Measurements from ENCODE around the gene FHOD3. TPM values are rescaled to one million over a fixed set of nuclear protein-coding genes. Genes with fewer than 3 reads are reported as not detected.

Gene FHOD3
- total and polyA plus RNA-seq, 9 of the 15 experiments (the other 6 are each of a cell fraction or from before 2014, with no cell fraction given), result 0.11 TPM; not detected in 8

DNA sequence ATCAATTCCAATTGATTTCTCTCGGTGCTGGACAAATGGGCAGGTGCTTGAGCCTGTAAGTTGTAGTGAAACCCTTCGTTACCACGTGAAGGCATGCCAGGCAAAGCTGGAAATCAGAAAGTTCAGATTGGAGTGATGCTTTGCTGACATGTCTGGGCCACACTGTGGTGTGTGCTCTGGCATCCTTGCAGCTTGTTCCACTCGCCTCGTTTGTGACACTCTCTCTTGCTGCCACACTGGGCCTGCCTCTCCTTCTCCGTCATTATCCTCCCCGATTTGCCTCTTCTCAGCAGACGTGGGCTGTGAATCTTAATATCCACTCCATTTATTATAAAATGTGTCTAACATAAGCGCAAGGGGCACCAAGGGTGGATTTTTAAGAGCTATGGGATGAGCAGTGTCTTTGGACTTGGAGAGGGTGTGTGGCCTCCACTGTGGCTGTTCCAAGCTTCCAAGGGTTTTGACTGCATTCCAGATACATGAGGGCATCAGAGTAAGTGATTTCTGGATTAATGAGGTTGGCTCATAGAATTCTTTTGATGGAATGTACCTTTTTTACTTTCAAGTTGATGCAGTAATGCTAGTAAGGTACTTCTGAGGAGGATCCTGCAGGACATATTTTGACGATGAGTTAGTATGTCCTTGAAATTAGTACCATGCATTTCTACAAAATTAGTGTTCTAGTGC, 292.5 kb downstream of the FHOD3 start:
- POLR2A ChIA-PET, result interaction anchor here (0.9 kb wide), 1 partner anchor 17 kb away, joined by 3 read pairs; no protein-coding TSS in a partner anchor
- Histone ChIP-seq H4K20me1 (replicated peaks; ENCODE audit: control insufficient read depth, insufficient read depth, low read length) (0 out of 2 replicates have a peak, but pooled peaks cover 4% of the 10 kb centered on the region), H3K4me3 (no peak overlapping the region), H3K27ac (ENCODE audit: extremely low read depth, low read depth, low read length) (no peak overlapping the region), H3K79me2 (ENCODE audit: control insufficient read depth, insufficient read depth, low read length) (no peaks in the 10 kb centered on the region), H3K9me3 (replicated peaks; ENCODE audit: control insufficient read depth, insufficient read depth, low read depth, low read length) (no peaks in the 10 kb centered on the region), H3K9me1 (ENCODE audit: control insufficient read depth, insufficient read depth, low read length) (no peaks in the 10 kb centered on the region), H3K36me3 (ENCODE audit: control insufficient read depth, insufficient read depth, low read length) (no peaks in the 10 kb centered on the region), H3K4me1 (replicated peaks in 1 of 2; ENCODE audit: control insufficient read depth in 2 of 2, insufficient read depth in 2 of 2, low read length in 2 of 2) (no peaks in the 10 kb centered on the region), H3K4me2 (ENCODE audit: insufficient read depth, low read length) (no peak overlapping the region), H2AFZ (ENCODE audit: low read depth, low read length) (no peak overlapping the region), H3K27me3 (ENCODE audit: control insufficient read depth in 2 of 2, insufficient read depth in 2 of 2, low read length in 2 of 2) (peaks cover 0 to 20% of the 10 kb centered on the region in 2 experiments; a peak in 1 of 5 replicates), H3K9ac (ENCODE audit: insufficient read depth in 1 of 2, low read depth in 2 of 2, low read length in 2 of 2) (no peak overlapping the region)
- CTCF ChIA-PET (ENCODE audit: low intra/inter-chr PET ratio), result no interaction called here
- no peak for DNase-seq (ENCODE audit: extremely low read depth in 1 of 4, low spot score in 3 of 4)
- no peak for FAIRE-seq
- in situ Hi-C loops (cut with MboI), result no loop called here
- intact Hi-C loops (cut with micrococcal nuclease), result no loop called here
- TF ChIP-seq PTBP1 (IDR thresholded peaks at IDR 0.05; ENCODE audit: low read depth, low read length) (no peak), ZFP1 (CRISPR knock-in tag; IDR thresholded peaks at IDR 0.05) (no peak), CBX5 (IDR thresholded peaks at IDR 0.05; ENCODE audit: borderline replicate concordance, low read depth) (no peak), ESRRA (IDR thresholded peaks at IDR 0.05; ENCODE audit: borderline replicate concordance, low read depth) (no peak), ZNF764 (CRISPR knock-in tag; IDR thresholded peaks at IDR 0.05; ENCODE audit: low read depth) (no peak), ZNF583 (CRISPR knock-in tag; IDR thresholded peaks at IDR 0.05) (no peak), NFIX (CRISPR knock-in tag; IDR thresholded peaks at IDR 0.05; ENCODE audit: low read depth) (no peak), ZEB2 (IDR thresholded peaks at IDR 0.05) (no peak), ZNF668 (CRISPR knock-in tag; IDR thresholded peaks at IDR 0.05) (no peak), ATF1 (CRISPR knock-in tag; IDR thresholded peaks at IDR 0.05) (no peak), ATF1 (tag; IDR thresholded peaks at IDR 0.05) (no peak), NBN (IDR thresholded peaks at IDR 0.05; ENCODE audit: low read depth) (no peak), MTA3 (IDR thresholded peaks at IDR 0.05; ENCODE audit: borderline replicate concordance) (no peak), NCOA2 (IDR thresholded peaks at IDR 0.05; ENCODE audit: partially characterized antibody in 2 of 2) (no peak), FOXK1 (CRISPR knock-in tag; IDR thresholded peaks at IDR 0.05; ENCODE audit: borderline replicate concordance) (no peak)
- TF ChIP-seq, protein P1, sequence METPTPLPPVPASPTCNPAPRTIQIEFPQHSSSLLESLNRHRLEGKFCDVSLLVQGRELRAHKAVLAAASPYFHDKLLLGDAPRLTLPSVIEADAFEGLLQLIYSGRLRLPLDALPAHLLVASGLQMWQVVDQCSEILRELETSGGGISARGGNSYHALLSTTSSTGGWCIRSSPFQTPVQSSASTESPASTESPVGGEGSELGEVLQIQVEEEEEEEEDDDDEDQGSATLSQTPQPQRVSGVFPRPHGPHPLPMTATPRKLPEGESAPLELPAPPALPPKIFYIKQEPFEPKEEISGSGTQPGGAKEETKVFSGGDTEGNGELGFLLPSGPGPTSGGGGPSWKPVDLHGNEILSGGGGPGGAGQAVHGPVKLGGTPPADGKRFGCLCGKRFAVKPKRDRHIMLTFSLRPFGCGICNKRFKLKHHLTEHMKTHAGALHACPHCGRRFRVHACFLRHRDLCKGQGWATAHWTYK (CRISPR knock-in tag; IDR thresholded peaks at IDR 0.05), result no peak
- TF ChIP-seq, protein P2, sequence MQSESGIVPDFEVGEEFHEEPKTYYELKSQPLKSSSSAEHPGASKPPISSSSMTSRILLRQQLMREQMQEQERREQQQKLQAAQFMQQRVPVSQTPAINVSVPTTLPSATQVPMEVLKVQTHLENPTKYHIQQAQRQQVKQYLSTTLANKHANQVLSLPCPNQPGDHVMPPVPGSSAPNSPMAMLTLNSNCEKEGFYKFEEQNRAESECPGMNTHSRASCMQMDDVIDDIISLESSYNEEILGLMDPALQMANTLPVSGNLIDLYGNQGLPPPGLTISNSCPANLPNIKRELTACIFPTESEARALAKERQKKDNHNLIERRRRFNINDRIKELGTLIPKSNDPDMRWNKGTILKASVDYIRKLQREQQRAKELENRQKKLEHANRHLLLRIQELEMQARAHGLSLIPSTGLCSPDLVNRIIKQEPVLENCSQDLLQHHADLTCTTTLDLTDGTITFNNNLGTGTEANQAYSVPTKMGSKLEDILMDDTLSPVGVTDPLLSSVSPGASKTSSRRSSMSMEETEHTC (IDR thresholded peaks at IDR 0.05), result no peak
- WGBS (ENCODE audit: insufficient coverage, low coverage, missing lambda C conversion rate), result 0% methylated on average over 10 of the region's 10 CpGs
- no TSS peak for BruUV-seq (replicated peaks)
- no peak for ATAC-seq

Data from K562 (cell line).